Measurements from ENCODE around the gene FAT3.

Gene FAT3

DNA sequence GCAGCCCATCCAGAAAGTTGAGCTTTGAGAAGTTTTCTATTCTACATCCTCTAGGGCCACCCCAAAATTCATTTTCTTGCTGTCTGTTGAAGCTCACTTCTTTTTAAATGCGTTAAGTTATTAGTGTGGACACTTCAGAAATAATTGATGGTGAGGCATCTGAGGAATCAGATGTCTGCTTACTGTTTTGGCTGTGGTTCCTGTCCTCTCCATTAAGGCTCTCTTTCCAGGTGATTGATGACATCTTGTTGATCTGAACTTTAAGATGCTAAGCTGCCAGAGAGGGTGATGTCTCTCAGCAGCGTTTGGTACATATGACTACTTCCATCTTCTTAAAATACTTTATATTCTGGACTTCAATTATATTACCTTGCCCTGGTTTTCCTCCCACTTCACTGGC lies 45.2 kb downstream of the FAT3 start:
- H3K4me3 ChIP-seq (ENCODE audit: low read depth, low read length), result no peak overlapping the region
- DNase-seq (ENCODE audit: low read depth), result no peak
- in situ Hi-C loops (cut with HindIII; ENCODE audit: low sequenced_read_pairs), result no loop called here
- TF ChIP-seq, protein P1, sequence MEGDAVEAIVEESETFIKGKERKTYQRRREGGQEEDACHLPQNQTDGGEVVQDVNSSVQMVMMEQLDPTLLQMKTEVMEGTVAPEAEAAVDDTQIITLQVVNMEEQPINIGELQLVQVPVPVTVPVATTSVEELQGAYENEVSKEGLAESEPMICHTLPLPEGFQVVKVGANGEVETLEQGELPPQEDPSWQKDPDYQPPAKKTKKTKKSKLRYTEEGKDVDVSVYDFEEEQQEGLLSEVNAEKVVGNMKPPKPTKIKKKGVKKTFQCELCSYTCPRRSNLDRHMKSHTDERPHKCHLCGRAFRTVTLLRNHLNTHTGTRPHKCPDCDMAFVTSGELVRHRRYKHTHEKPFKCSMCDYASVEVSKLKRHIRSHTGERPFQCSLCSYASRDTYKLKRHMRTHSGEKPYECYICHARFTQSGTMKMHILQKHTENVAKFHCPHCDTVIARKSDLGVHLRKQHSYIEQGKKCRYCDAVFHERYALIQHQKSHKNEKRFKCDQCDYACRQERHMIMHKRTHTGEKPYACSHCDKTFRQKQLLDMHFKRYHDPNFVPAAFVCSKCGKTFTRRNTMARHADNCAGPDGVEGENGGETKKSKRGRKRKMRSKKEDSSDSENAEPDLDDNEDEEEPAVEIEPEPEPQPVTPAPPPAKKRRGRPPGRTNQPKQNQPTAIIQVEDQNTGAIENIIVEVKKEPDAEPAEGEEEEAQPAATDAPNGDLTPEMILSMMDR (IDR thresholded peaks at IDR 0.05; ENCODE audit: low read depth, low read length, missing control alignments), result no peak

DNA sequence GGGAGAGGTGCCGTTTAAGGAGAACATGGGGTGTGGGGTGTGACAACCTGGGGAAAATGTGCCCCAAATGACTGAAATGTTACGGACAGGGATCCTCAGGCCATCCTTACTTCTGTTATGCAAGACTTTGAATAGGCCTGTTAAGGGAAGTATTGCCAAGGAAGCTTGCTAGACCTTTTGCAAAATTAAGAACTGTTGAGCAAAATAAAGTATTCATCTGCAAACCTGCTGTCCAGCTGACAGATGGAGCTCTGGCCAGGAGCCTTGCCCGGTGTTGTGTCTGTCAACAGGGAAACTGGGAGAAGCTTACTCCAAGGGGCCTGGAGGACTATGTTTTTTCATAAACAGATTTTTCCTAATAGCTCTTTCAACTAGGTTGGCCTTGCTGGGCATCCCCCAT lies 48.0 kb downstream of the FAT3 start:
- DNase-seq (ENCODE audit: low read depth), result no peak
- TF ChIP-seq, protein P1 (IDR thresholded peaks at IDR 0.05; ENCODE audit: low read depth, low read length, missing control alignments), result no peak
- no peak overlapping the region for H3K4me3 ChIP-seq (ENCODE audit: low read depth, low read length)
- in situ Hi-C loops (cut with HindIII; ENCODE audit: low sequenced_read_pairs), result no loop called here

All from astrocyte of the cerebellum (primary cell).